ENCODE results near the gene FRMD3. TPM values are rescaled to one million over a fixed set of nuclear protein-coding genes. Genes with fewer than 3 reads are reported as not detected.

FRMD3 gene
- total RNA-seq, 1 donor from 2014 or later: 0.65 TPM

- peaks cover 41% of the 10 kb centered on the region for H3K4me1 Mint-ChIP-seq (ENCODE audit: low read depth)
Observed at GRCh38 chr9:83267741-83268140, 270.5 kb downstream of the FRMD3 start.

GRCh38 chr9:83266666-83267496, 271.3 kb downstream of the FRMD3 start:
- peak overlapping the region; percentile 75 for H3K27ac Mint-ChIP-seq

More at GRCh38 chr9:83267741-83268140, 270.5 kb downstream of the FRMD3 start:
- no peak for DNase-seq (ENCODE audit: low spot score, unreplicated experiment)
- Mint-ChIP-seq H3K4me3 (ENCODE audit: low read depth) (no peak overlapping the region), H3K27ac (no peak overlapping the region), H3K36me3 (ENCODE audit: insufficient read depth) (no peaks in the 10 kb centered on the region), H3K9me3 (ENCODE audit: low read depth) (no peaks in the 10 kb centered on the region), H3K27me3 (no peaks in the 10 kb centered on the region)
- TF ChIP-seq, protein P1, sequence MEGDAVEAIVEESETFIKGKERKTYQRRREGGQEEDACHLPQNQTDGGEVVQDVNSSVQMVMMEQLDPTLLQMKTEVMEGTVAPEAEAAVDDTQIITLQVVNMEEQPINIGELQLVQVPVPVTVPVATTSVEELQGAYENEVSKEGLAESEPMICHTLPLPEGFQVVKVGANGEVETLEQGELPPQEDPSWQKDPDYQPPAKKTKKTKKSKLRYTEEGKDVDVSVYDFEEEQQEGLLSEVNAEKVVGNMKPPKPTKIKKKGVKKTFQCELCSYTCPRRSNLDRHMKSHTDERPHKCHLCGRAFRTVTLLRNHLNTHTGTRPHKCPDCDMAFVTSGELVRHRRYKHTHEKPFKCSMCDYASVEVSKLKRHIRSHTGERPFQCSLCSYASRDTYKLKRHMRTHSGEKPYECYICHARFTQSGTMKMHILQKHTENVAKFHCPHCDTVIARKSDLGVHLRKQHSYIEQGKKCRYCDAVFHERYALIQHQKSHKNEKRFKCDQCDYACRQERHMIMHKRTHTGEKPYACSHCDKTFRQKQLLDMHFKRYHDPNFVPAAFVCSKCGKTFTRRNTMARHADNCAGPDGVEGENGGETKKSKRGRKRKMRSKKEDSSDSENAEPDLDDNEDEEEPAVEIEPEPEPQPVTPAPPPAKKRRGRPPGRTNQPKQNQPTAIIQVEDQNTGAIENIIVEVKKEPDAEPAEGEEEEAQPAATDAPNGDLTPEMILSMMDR (IDR thresholded peaks at IDR 0.05; ENCODE audit: unreplicated experiment): no peak

DNA sequence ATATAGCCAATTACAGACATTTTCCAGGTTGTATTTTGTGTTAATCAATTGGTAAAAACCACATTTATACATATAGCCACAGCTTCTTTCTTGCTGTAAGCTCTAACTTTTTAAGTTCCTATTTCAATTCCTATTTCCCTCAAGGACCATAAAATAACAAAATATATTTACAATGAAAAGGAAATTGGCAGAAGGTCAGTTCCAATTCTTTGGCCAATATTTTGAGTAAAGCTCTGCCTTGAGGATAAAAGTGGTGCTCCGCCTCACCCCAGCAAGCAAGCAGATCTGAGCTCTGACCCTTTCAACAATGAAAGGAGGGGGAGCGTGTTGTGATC, 271.9 kb downstream of the FRMD3 start:
- Mint-ChIP-seq H3K27ac (peak overlapping the region; percentile 75), H3K27me3 (no peaks in the 10 kb centered on the region), H3K4me3 (ENCODE audit: low read depth) (no peak overlapping the region), H3K9me3 (ENCODE audit: low read depth) (no peaks in the 10 kb centered on the region), H3K4me1 (ENCODE audit: low read depth) (peaks cover 37% of the 10 kb centered on the region), H3K36me3 (ENCODE audit: insufficient read depth) (no peaks in the 10 kb centered on the region)
- no peak for DNase-seq (ENCODE audit: low spot score, unreplicated experiment)
- TF ChIP-seq, protein P1 (IDR thresholded peaks at IDR 0.05; ENCODE audit: unreplicated experiment): no peak

More at GRCh38 chr9:83266666-83267496, 271.3 kb downstream of the FRMD3 start:
- no peak for DNase-seq (ENCODE audit: low spot score, unreplicated experiment)
- TF ChIP-seq, protein P1 (IDR thresholded peaks at IDR 0.05; ENCODE audit: unreplicated experiment): no peak
- Mint-ChIP-seq H3K36me3 (ENCODE audit: insufficient read depth) (no peaks in the 10 kb centered on the region), H3K9me3 (ENCODE audit: low read depth) (no peaks in the 10 kb centered on the region), H3K27me3 (no peaks in the 10 kb centered on the region), H3K4me3 (ENCODE audit: low read depth) (no peak overlapping the region), H3K4me1 (ENCODE audit: low read depth) (peaks cover 41% of the 10 kb centered on the region)

DNA sequence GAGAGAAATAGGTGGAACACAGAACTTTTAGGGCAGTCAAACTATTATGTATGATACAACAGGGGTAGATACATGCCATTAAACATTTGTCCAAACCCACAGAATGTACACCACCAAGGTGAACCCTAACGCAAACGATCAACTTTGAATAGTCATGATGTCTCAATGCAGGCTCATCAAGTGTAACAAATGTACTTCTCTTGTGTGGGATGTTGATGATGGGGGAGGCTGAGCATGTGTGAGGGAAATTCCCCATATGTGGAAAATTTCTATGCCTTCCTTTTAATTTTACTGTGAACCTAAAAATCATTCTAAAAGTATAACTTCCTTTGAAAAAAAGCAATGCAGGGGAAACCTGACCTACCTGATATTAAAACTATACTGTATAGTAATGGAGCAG, 273.9 kb downstream of the FRMD3 start:
- TF ChIP-seq, protein P1 (IDR thresholded peaks at IDR 0.05; ENCODE audit: unreplicated experiment): no peak
- no peak overlapping the region for H3K4me3 Mint-ChIP-seq (ENCODE audit: low read depth)
- H3K27ac Mint-ChIP-seq: no peak overlapping the region
- peaks cover 25% of the 10 kb centered on the region for H3K4me1 Mint-ChIP-seq (ENCODE audit: low read depth)
- H3K9me3 Mint-ChIP-seq (ENCODE audit: low read depth): no peaks in the 10 kb centered on the region
- H3K27me3 Mint-ChIP-seq: no peaks in the 10 kb centered on the region
- no peaks in the 10 kb centered on the region for H3K36me3 Mint-ChIP-seq (ENCODE audit: insufficient read depth)
- no peak for DNase-seq (ENCODE audit: low spot score, unreplicated experiment)

DNA sequence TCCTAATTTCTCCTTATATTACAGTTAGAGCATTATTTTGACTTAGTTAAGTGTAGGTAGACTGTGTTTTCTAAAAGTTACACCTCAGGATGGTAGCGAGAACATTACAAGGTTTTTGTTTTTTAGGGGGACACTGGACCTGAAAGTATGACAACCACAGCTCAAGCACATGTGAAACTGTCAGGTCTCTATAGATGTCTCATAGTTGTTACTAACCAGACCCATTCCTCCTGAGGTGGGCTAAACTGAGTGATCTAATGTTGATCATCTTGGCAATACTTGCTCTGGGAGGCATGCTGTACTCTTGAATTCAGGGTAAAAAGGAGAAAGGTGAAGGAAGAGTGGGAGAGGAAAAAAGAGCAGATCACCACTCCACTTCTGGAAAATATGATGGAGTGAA, 278.6 kb downstream of the FRMD3 start:
- no peak for DNase-seq (ENCODE audit: low spot score, unreplicated experiment)
- H3K4me3 Mint-ChIP-seq (ENCODE audit: low read depth): no peak overlapping the region
- H3K36me3 Mint-ChIP-seq (ENCODE audit: insufficient read depth): peaks cover 14% of the 10 kb centered on the region
- TF ChIP-seq, protein P1 (IDR thresholded peaks at IDR 0.05; ENCODE audit: unreplicated experiment): no peak
- no peak overlapping the region for H3K27ac Mint-ChIP-seq
- peaks cover 25% of the 10 kb centered on the region for H3K9me3 Mint-ChIP-seq (ENCODE audit: low read depth)
- no peaks in the 10 kb centered on the region for H3K4me1 Mint-ChIP-seq (ENCODE audit: low read depth)
- H3K27me3 Mint-ChIP-seq: no peaks in the 10 kb centered on the region

All from progenitor cell of endocrine pancreas (in vitro differentiated cells).